H9 (cell line): ENCODE results near the gene FRY. TPM values are rescaled to one million over a fixed set of nuclear protein-coding genes. Genes with fewer than 3 reads are reported as not detected.

ENCODE experiments used
- DNase-seq: peaks from one replicate; pipeline ENCODE4 v3.0.0-alpha.2; 2017
- H2AFZ ChIP-seq: one replicate; pipeline ENCODE4 v1.6.1; 2013; ENCODE audit warnings: mild to moderate bottlenecking, low read length, control low read depth, moderate library complexity
- H2AK5ac ChIP-seq: 2 replicates; pipeline ENCODE4 v1.6.1; 2013; ENCODE audit warnings: low read length, control low read depth, mixed read lengths; ENCODE audit not compliant: insufficient read length
- H2BK120ac ChIP-seq: one replicate; pipeline ENCODE4 v1.6.1; 2013; ENCODE audit warnings: low read depth, mild to moderate bottlenecking, low read length, control low read depth, inconsistent platforms; ENCODE audit not compliant: poor library complexity, severe bottlenecking
- H2BK12ac ChIP-seq: 2 replicates; pipeline ENCODE4 v1.6.1; 2013; ENCODE audit warnings: low read length, control low read depth, mixed read lengths, low read depth; ENCODE audit not compliant: insufficient read length
- H2BK15ac ChIP-seq: 2 replicates; pipeline ENCODE4 v1.6.1; 2013; ENCODE audit warnings: low read depth, low read length, control low read depth
- H2BK20ac ChIP-seq: one replicate; pipeline ENCODE4 v1.6.1; 2013; ENCODE audit warnings: low read depth, mild to moderate bottlenecking, low read length, control low read depth, inconsistent platforms; ENCODE audit not compliant: poor library complexity, severe bottlenecking
- H2BK5ac ChIP-seq: 2 replicates; pipeline ENCODE4 v1.6.1; 2013; ENCODE audit warnings: low read length, control low read depth, mixed read lengths; ENCODE audit not compliant: insufficient read length
- H3K14ac ChIP-seq: 2 replicates; pipeline ENCODE4 v1.6.1; 2013; ENCODE audit warnings: low read length, control low read depth; ENCODE audit not compliant: insufficient read depth
- H3K18ac ChIP-seq: 2 replicates; pipeline ENCODE4 v1.6.1; 2013; ENCODE audit warnings: low read depth, mild to moderate bottlenecking, mixed read lengths, low read length, control low read depth; ENCODE audit not compliant: insufficient read length
- H3K23ac ChIP-seq: 2 replicates; pipeline ENCODE4 v1.6.1; 2013; ENCODE audit warnings: low read length, control low read depth, mixed read lengths, low read depth; ENCODE audit not compliant: insufficient read length
- H3K23me2 ChIP-seq: 2 replicates; pipeline ENCODE4 v1.6.1; 2013; ENCODE audit warnings: low read depth, mild to moderate bottlenecking, mixed read lengths, low read length, control low read depth; ENCODE audit not compliant: insufficient read length, poor library complexity, severe bottlenecking
- H3K27ac ChIP-seq: 2 replicates; pipeline ENCODE4 v1.5.1; 2013; ENCODE audit warnings: low read length, control low read depth, mixed read lengths, low read depth; ENCODE audit not compliant: insufficient read length
- H3K27me3 ChIP-seq: 2 replicates; pipeline ENCODE4 v1.6.1; 2013; ENCODE audit warnings: low read length, control low read depth, inconsistent platforms; ENCODE audit not compliant: insufficient read depth
- H3K4ac ChIP-seq: 2 replicates; pipeline ENCODE4 v1.6.1; 2013; ENCODE audit warnings: low read depth, mild to moderate bottlenecking, control low read depth, inconsistent platforms, low read length, moderate library complexity
- H3K4me1 ChIP-seq: 2 replicates; pipeline ENCODE4 v1.6.1; 2013; ENCODE audit warnings: low read length, control low read depth, inconsistent platforms; ENCODE audit not compliant: insufficient read depth
- H3K4me2 ChIP-seq: 2 replicates; pipeline ENCODE4 v1.6.1; 2013; ENCODE audit warnings: low read length, control low read depth, mixed read lengths; ENCODE audit not compliant: insufficient read length, insufficient read depth
- H3K56ac ChIP-seq: 2 replicates; pipeline ENCODE4 v1.6.1; 2013; ENCODE audit warnings: low read depth, mild to moderate bottlenecking, mixed read lengths, low read length, control low read depth; ENCODE audit not compliant: insufficient read length
- H3K79me1 ChIP-seq: 2 replicates; pipeline ENCODE4 v1.6.1; 2013; ENCODE audit warnings: low read depth, mild to moderate bottlenecking, moderate library complexity, low read length, control low read depth, inconsistent platforms; ENCODE audit not compliant: insufficient read depth, poor library complexity, severe bottlenecking
- H3K79me2 ChIP-seq: 2 replicates; pipeline ENCODE4 v1.6.1; 2013; ENCODE audit warnings: low read length, control low read depth, inconsistent platforms; ENCODE audit not compliant: insufficient read depth
- H3K9ac ChIP-seq: 2 replicates; pipeline ENCODE4 v1.6.1; 2013; ENCODE audit warnings: low read length, control low read depth, mixed read lengths; ENCODE audit not compliant: insufficient read length; ENCODE audit errors: extremely low read depth
- H3K9me3 ChIP-seq: one replicate; pipeline ENCODE4 v1.6.1; 2013; ENCODE audit warnings: low read depth, low read length, inconsistent platforms; ENCODE audit not compliant: control insufficient read depth
- H3T11ph ChIP-seq: one replicate; pipeline ENCODE4 v1.6.1; 2013; ENCODE audit warnings: mild to moderate bottlenecking, low read length, control low read depth, inconsistent platforms
- H4K20me1 ChIP-seq: one replicate; pipeline ENCODE4 v1.6.1; 2013; ENCODE audit not compliant: control insufficient read depth, insufficient read length, insufficient read depth
- H4K5ac ChIP-seq: 2 replicates; pipeline ENCODE4 v1.6.1; 2013; ENCODE audit warnings: low read depth, mild to moderate bottlenecking, mixed read lengths, low read length, control low read depth; ENCODE audit not compliant: insufficient read length
- H4K8ac ChIP-seq: replicated peaks from 2 replicates; pipeline ENCODE4 v1.6.1; 2013; ENCODE audit warnings: low read length, control low read depth, mixed read lengths, low read depth; ENCODE audit not compliant: insufficient read length
- H4K91ac ChIP-seq: 2 replicates; pipeline ENCODE4 v1.6.1; 2013; ENCODE audit warnings: low read depth, mild to moderate bottlenecking, moderate library complexity, mixed read lengths, low read length, control low read depth; ENCODE audit not compliant: insufficient read length
- H3K27ac Mint-ChIP-seq, 3 experiments: 2 replicates in 2 of 3; 3 replicates in 1 of 3; pipeline ENCODE4 v1.8.0; 2020 to 2021; ENCODE audit warnings: mixed read lengths in 3 of 3, mild to moderate bottlenecking in 1 of 3, moderate library complexity in 1 of 3
- H3K27me3 Mint-ChIP-seq: 2 replicates; pipeline ENCODE4 v1.8.0; 2021; ENCODE audit warnings: low read depth, mild to moderate bottlenecking, moderate library complexity, mixed read lengths
- H3K36me3 Mint-ChIP-seq, 3 experiments: 2 replicates in 2 of 3; 3 replicates in 1 of 3; pipeline ENCODE4 v1.8.0; 2020 to 2021; ENCODE audit warnings: low read depth in 3 of 3, mixed read lengths in 3 of 3; ENCODE audit not compliant: insufficient read depth in 1 of 3
- H3K4me1 Mint-ChIP-seq, 2 experiments: 2 replicates each; pipeline ENCODE4 v1.8.0; 2020; ENCODE audit warnings: mixed read lengths in 2 of 2
- H3K4me3 Mint-ChIP-seq, 2 experiments: 2 replicates in 1 of 2; 3 replicates in 1 of 2; pipeline ENCODE4 v1.8.0; 2020 to 2021; ENCODE audit warnings: mild to moderate bottlenecking in 2 of 2, mixed read lengths in 2 of 2, moderate library complexity in 1 of 2
- H3K9me3 Mint-ChIP-seq, 2 experiments: 2 replicates in 1 of 2; 3 replicates in 1 of 2; pipeline ENCODE4 v1.8.0; 2020; ENCODE audit warnings: mild to moderate bottlenecking in 2 of 2, mixed read lengths in 2 of 2, moderate library complexity in 1 of 2
- CTCF ChIP-seq: fragments of 200-600 bp; sonication (generic); conservative IDR thresholded peaks from 3 replicates; pipeline ENCODE4 v1.8.0; 2021; ENCODE audit warnings: antibody characterized with exemption, mild to moderate bottlenecking
- WGBS: extraction: QIAGEN DNeasy Blood & Tissue Kit; methylation state at CpG from one replicate; pipeline ENCODE4 v1.1.7; 2013; ENCODE audit warnings: missing lambda C conversion rate, low lambda C conversion rate, mixed read lengths; ENCODE audit not compliant: insufficient read length; ENCODE audit errors: extremely low coverage; 5-methylcytosine and 5-hydroxymethylcytosine counted together
- total RNA-seq: library from RNA; stranded (reverse); gene quantifications from 2 replicates; pipeline ENCODE4 v1.2.1, GENCODE V29; 2021

Gene FRY
- total RNA-seq, 1 experiment from 2014 or later, result 5.2 TPM

GRCh38 chr13:32045982-32046785 lies 14.6 kb downstream of the FRY start:
- Histone ChIP-seq H3K79me1 (no peaks in the 10 kb centered on the region), H3K18ac (peak overlapping the region; percentile 15), H2BK12ac (no peak overlapping the region), H3K4me1 (peaks cover 4% of the 10 kb centered on the region; the same call in 1 of the 2 replicates), H2AK5ac (no peak overlapping the region), H4K20me1 (no peaks in the 10 kb centered on the region), H3K4ac (no peak overlapping the region), H2AFZ (no peak overlapping the region), H3K9ac (no peak overlapping the region), H2BK15ac (no peak overlapping the region), H3K23me2 (no peaks in the 10 kb centered on the region), H2BK20ac (no peak overlapping the region), H3K27ac (no peak overlapping the region), H3K23ac (no peak overlapping the region), H3K79me2 (no peaks in the 10 kb centered on the region), H3K56ac (no peak overlapping the region), H3T11ph (peak overlapping the region; percentile 56), H4K8ac (no peak overlapping the region), H4K91ac (no peak overlapping the region), H4K5ac (no peak overlapping the region), H3K14ac (peak overlapping the region; percentile 76; the same call in 1 of the 2 replicates), H3K9me3 (no peaks in the 10 kb centered on the region), H3K4me2 (no peak overlapping the region), H2BK5ac (no peak overlapping the region), H2BK120ac (no peak overlapping the region), H3K27me3 (no peaks in the 10 kb centered on the region)
- no peak for DNase-seq
- Mint-ChIP-seq H3K4me3 (no peak overlapping the region), H3K27me3 (no peaks in the 10 kb centered on the region), H3K36me3 (peaks cover 0 to 6% (median 0%) of the 10 kb centered on the region in 3 experiments; a peak in 2 of 7 replicates), H3K4me1 (peaks cover 26 to 27% of the 10 kb centered on the region in 2 experiments), H3K9me3 (no peaks in the 10 kb centered on the region), H3K27ac (peak overlapping the region; percentile 68 to 96 (median 91); a peak in 5 of 7 replicates)
- no peak for TF ChIP-seq CTCF
- no CpG with 5 or more reads among the region's 4 CpGs for WGBS
